Fibroblast of mammary gland (primary cell): ENCODE measurements around the gene SOCS2.

Source experiments
- DNase-seq: peaks from one replicate; pipeline ENCODE4 v3.0.0-alpha.2; 2010; ENCODE audit warnings: low read depth
- H3K4me3 ChIP-seq: 2 replicates; pipeline ENCODE4 v1.5.1; 2011; ENCODE audit warnings: low read depth, mild to moderate bottlenecking, low read length, moderate library complexity; ENCODE audit not compliant: control insufficient read depth
- TF ChIP-seq, protein P1 (sequence below): conservative IDR thresholded peaks from 2 replicates; pipeline ENCODE4 v1.5.1; 2011; ENCODE audit warnings: low read depth, low read length, inconsistent platforms; ENCODE audit not compliant: control insufficient read depth, insufficient read depth

Gene SOCS2

DNA sequence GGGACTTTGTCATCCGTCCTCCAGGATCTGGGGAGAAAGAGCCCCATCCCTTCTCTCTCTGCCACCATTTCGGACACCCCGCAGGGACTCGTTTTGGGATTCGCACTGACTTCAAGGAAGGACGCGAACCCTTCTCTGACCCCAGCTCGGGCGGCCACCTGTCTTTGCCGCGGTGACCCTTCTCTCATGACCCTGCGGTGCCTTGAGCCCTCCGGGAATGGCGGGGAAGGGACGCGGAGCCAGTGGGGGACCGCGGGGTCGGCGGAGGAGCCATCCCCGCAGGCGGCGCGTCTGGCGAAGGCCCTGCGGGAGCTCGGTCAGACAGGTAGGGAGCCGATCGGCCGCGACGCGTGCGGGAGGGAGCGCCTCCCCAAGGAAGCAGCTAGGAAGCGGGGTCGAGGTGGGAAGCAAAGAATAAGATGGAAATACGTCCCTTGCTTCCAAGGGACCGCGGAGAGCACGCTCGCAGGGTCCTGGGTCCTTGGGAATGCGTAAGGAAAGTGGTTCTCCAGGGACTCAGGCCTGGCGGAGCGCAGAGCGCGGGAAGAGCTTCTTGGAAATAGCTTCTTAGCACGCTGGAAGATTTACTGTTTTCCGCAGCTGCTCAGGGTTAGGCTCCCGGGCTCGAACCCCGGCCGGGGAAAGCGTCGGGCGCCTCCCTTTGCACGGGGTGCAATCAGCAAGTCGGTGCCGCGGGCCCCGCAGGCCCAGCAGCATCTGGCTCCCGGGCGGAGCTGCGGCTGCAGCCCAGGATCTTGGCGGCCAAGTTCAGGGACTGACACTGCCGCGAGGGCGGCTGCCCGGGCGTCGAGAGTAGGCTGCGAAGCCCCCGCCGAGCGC, 457 bp downstream of the SOCS2 start:
- no peak for DNase-seq
- TF ChIP-seq, protein P1, sequence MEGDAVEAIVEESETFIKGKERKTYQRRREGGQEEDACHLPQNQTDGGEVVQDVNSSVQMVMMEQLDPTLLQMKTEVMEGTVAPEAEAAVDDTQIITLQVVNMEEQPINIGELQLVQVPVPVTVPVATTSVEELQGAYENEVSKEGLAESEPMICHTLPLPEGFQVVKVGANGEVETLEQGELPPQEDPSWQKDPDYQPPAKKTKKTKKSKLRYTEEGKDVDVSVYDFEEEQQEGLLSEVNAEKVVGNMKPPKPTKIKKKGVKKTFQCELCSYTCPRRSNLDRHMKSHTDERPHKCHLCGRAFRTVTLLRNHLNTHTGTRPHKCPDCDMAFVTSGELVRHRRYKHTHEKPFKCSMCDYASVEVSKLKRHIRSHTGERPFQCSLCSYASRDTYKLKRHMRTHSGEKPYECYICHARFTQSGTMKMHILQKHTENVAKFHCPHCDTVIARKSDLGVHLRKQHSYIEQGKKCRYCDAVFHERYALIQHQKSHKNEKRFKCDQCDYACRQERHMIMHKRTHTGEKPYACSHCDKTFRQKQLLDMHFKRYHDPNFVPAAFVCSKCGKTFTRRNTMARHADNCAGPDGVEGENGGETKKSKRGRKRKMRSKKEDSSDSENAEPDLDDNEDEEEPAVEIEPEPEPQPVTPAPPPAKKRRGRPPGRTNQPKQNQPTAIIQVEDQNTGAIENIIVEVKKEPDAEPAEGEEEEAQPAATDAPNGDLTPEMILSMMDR, result no peak
- peak overlapping the region; percentile 77 for H3K4me3 ChIP-seq

DNA sequence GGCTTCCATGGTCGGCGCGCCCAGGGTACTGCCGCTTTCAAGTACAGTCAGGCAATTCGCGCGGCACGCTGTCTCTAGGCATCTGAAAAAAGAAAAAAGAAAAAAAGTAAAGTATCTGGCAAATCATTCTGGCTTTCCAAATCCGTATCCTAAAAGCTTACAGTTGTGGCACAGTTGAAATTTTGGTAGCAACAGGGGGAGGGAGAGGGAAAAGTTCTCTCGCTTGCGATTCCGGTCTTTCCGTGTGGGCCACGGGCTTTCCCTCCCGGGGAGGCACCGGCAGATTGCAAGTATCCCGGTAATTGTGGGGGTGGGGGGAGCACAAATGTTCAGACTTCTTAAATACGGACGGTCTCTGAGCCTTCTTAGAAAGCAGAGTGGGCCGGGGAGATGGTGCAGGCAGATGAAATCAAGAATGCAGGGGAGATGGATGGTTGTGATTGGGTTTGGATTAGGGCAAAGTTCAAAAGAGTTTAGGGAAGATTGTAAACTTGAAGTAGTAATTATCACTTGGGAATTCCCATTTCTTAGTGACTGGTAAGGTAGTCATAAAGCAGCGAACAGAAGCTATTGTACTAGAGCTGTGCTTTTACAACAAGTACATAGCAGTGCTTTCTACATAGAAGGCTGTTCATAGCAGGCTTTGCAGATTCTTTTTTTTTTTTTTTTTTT, 1.2 kb downstream of the SOCS2 start:
- peak; percentile 62 for DNase-seq
- TF ChIP-seq, protein P1, result no peak
- peak overlapping the region; percentile 77 for H3K4me3 ChIP-seq

DNA sequence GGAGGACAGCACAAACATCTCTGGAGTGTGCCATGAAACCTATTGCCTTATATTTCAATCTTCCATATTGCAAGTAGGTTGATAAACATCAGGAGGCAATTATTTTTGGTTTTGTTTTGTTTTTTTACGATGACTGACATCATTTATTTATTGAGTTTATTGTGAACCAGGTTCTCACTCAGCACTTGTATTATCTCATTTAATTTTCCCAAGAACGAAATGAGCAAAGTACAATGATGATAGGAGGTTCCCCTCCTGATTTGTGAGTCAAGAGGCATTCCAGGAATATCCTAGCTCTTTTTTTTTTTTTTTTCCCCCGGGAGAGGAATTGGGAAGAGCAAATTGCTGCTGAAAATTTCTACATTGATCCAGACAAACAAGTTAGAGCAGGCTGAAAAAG, 4.7 kb downstream of the SOCS2 start:
- DNase-seq, result no peak
- H3K4me3 ChIP-seq, result no peak overlapping the region
- TF ChIP-seq, protein P1, result no peak

DNA sequence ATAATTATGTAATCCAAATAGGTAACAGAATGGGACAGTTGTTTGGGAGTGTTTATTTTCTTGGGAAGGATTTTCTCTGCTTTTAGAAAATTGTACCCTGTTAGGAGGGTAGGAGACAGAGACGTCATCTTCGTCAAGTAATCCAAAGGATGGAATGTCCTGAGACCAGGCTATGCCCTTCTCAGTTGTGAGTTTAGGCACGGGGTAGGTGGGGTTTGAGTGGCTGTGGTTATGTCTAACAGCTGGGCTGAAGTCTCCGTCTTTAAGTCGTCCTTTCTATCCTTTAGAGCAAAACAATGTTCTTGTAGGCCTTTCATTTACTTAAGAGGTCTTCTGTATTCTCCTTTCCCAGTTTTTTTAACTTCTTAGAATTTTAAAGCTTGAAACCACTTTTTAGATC, 5.7 kb downstream of the SOCS2 start:
- TF ChIP-seq, protein P1, result no peak
- no peak for DNase-seq
- no peak overlapping the region for H3K4me3 ChIP-seq

DNA sequence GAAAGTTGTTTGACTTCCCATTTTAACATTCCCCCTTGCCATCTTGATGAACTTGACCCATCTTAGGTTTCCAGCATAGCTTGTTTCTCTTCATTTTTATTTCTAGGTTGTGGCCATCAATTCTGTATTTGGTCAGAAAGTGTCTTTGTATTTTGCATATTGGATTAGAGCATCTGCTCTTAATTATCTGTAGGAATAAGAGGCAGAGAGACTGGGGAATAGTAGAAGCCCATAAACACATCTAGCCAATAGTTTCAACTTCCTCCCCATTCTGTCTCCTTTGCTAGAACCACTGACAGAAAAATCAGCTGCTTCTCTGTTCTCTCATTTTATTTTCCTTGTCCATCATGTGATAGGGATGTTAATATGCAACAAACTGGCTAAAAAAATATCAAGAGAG, 8.2 kb downstream of the SOCS2 start:
- no peak overlapping the region for H3K4me3 ChIP-seq
- DNase-seq, result no peak
- TF ChIP-seq, protein P1, result no peak

DNA sequence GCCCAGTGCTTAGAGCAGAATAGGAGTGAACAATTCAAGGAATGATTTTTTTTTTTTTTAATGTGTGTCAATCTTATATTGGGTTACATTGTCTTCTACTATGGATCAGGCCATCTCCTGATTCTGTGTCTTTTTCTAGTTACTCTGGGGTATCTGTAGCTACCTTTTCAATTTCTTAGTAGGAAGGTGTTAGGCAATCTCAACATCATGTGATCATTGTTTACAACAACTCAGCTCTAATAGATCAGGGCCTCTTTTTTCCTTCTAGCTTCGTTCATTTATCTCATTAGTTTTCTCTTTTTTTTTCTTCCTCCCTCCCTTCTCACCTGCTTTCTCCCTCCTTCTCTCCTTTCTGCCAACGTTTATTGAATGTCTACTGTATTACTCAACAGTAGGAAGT, 8.9 kb downstream of the SOCS2 start:
- TF ChIP-seq, protein P1, result no peak
- DNase-seq, result no peak
- H3K4me3 ChIP-seq, result no peak overlapping the region
